NCI-H187 treated with DMSO at 0.1 percent for 48 hours (cell line): ENCODE results near the gene CES4A.
"Not testable (repeated sequence)": the region's sequence is repeated elsewhere in the genome, so short reads cannot be mapped to it uniquely, and the experiment has no call there.

Experiments used
- DNase-seq: peaks from one replicate; lab custom pipeline; 2025; lab: John Stamatoyannopoulos, UW

CES4A gene

DNA sequence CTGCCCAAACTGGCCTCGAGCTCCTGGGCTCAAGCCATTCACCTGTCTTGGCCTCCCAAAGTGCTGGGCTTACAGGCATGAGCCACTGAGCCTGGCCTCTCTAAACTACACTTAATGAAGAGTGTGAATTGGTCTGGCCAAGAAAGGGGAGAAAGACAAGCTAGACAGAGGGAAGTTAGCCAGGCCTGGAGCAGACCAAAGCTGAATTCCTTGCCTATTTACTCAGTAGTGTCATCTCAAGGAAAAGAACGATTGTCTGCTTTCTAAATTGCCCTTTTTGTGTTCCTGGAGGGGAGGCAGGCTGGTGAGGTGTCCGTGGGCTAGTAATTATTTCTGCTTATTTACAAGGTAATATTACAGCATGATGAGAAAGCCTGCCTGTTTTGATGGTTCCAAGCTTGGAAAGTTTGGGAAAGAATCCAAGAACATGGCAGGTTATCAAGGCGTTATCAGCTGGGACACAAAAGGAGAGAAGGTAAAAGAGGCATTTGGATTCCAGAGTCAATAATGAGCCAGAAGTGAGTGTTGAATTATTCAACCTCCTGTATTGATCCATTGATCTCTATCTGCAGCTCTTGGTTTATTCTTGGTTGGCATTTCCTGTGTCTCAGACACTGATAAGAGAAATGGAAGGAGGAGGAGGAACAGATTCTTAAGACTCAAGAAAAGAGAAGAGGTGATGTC lies 34.3 kb downstream of the CES4A start:
- DNase-seq: no peak

DNA sequence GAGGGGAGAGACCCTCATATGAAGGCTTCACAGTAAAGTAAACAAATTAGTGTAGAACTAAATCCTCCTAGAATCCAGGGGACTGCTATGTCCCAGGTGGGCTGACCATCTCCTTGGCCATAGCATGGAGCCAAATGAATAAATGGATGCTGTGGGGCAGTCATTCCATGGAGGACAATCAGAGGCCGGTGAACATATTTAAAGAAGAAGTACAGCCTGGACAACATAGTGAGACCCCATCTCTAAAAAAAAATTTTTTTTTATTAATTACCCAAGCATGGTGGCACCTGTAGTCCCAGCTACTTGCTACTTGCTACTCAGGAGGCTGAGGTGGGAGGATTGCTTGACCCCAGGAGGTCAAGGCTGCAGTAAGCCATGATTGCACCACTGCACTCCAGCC lies 35.3 kb downstream of the CES4A start:
- DNase-seq: no peak

- no peak for DNase-seq
Observed at GRCh38 chr16:67024384-67025209, 36.2 kb downstream of the CES4A start.

GRCh38 chr16:67025210-67025550 lies 36.8 kb downstream of the CES4A start:
- no peak for DNase-seq

- no peak for DNase-seq
Observed at GRCh38 chr16:67026570-67026969, 38.2 kb downstream of the CES4A start.

- DNase-seq: no peak
Observed at GRCh38 chr16:67027046-67027445, 38.7 kb downstream of the CES4A start.

DNA sequence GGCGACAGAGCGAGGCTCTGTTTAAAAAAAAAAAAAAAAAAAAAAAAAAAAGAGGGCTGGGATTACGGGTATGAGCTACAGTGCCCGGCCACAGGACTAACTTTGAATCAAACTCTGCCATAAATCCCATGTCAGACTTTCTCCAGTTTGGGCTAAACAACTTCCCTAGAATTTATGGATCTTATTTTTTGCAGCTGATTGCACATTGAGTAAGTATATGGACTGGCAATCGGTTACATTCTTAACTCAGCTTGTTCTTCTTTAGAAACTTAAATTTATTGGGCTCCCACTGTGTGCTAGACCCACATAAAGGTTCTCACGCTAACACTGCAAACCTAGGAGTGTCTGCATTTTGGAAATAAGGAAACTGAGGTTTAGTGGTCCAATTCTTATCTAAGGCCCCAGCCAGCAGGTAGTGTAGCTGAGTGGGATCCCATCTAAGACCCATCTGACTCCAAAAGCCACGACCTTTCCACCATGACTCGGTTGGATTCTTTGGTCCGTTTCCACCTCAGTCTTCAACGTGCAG lies 39.8 kb downstream of the CES4A start:
- no peak for DNase-seq

- DNase-seq: no peak
Observed at GRCh38 chr16:67028696-67029253, 40.4 kb downstream of the CES4A start, which contains the start of gene CBFB. TSS of gene CBFB (plus strand) at chr16:67029149. CDS start at chr16:67029408, 259 bp downstream.

DNA sequence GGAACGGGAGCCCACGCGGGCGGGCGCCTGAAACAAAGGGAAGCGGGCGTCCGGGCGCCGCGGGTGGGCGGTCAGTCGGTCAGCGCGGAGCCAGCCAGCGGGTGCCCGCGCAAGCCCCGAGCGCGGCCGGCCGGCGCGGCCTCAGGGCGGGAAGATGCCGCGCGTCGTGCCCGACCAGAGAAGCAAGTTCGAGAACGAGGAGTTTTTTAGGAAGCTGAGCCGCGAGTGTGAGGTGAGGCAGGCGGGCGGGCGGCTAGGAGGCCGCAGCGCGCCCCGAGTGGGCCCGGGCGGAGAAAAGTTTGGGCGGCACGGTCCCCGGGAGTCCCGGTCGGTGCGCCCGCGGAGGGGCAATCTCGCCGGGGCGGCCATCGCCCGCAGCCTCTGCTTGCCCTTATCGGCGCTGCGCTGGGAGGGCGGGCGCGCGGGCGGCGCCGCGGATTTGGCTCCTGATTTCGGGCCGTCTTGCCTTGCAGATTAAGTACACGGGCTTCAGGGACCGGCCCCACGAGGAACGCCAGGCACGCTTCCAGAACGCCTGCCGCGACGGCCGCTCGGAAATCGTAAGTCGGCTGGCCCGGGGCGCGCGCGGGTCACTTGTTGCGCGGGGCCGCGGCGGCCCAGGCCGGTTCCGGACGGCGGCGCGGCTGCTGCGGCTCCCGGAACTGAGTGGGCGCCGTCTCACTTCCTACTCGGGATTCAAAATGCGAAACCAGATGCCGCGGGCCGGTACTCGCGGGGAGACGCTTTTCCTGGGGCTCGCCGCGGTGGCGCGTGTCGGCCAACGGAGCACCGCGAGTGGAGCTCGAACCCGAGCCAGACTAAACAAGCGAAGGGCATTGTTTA lies 41.1 kb downstream of the CES4A start:
- no peak for DNase-seq

GRCh38 chr16:67030221-67030962 lies 42.0 kb downstream of the CES4A start:
- no peak for DNase-seq

DNA sequence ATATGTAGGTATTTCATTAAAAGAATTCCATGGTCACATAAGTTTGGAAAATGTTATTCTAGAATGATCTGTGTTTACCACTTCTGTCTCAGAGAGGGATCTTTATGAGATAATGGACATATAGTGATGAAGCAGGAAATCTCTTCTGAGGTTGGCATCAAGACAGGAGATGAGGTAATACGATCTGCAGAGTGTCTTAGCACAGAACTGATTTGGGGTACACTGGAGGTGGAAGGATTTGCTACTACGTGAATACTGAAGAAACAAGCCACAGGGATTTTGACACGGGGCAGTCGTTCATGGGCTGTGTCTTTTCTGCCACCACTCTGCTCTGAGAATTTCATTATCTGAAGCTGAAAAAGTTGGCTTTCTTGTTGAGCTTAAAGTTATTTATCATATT lies 46.1 kb downstream of the CES4A start:
- DNase-seq: no peak

- no peak for DNase-seq
Observed at GRCh38 chr16:67035364-67035763, 47.0 kb downstream of the CES4A start.

DNA sequence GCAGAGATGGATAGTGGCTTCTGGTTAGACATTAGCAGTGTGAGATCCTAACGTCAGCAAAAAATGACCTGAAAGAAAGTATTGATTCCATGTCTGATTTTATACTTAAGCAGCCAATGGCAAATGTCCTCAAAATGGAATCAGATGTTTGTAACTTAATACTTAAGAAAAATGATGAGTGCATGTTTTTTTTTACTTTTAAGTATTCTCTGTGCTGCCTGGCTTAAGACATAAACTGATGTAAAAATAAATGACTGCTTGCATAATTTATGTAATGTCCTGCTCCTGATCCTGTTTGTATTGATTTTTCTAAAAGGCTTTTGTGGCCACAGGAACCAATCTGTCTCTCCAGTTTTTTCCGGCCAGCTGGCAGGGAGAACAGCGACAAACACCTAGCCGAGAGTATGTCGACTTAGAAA lies 47.9 kb downstream of the CES4A start:
- no peak for DNase-seq

GRCh38 chr16:67039260-67040020 lies 51.1 kb downstream of the CES4A start:
- no peak for DNase-seq

GRCh38 chr16:67040166-67040565 lies 51.8 kb downstream of the CES4A start:
- no peak for DNase-seq

- no peak for DNase-seq
Observed at GRCh38 chr16:67040906-67041305, 52.5 kb downstream of the CES4A start.

GRCh38 chr16:67041520-67041919 lies 53.1 kb downstream of the CES4A start:
- not testable (repeated sequence) for DNase-seq

- no peak for DNase-seq
Observed at GRCh38 chr16:67043420-67043819, 55.0 kb downstream of the CES4A start.

GRCh38 chr16:67050796-67051195 lies 62.4 kb downstream of the CES4A start:
- DNase-seq: no peak

GRCh38 chr16:67052399-67052798 lies 64.0 kb downstream of the CES4A start:
- DNase-seq: no peak
